Endothelial cell of umbilical vein (primary cell): Measurements from ENCODE around the gene SCG2.

Experiments used
- EZH2 ChIP-seq: IDR thresholded peaks from 2 replicates; pipeline ENCODE4 v1.6.1; 2012; ENCODE audit warnings: borderline replicate concordance, low read depth, mild to moderate bottlenecking, moderate library complexity, low read length, inconsistent platforms; ENCODE audit not compliant: severe bottlenecking
- FOS ChIP-seq: IDR thresholded peaks from 2 replicates; pipeline ENCODE4 v1.6.1; 2011; ENCODE audit warnings: mild to moderate bottlenecking, low read length, moderate library complexity, borderline replicate concordance; ENCODE audit not compliant: insufficient read depth
- GATA2 ChIP-seq: IDR thresholded peaks from 2 replicates; pipeline ENCODE4 v1.7.0; 2011; ENCODE audit warnings: low read depth, mild to moderate bottlenecking, moderate library complexity, mixed read lengths, low read length; ENCODE audit not compliant: insufficient read length, insufficient read depth
- JUN ChIP-seq: IDR thresholded peaks from 2 replicates; pipeline ENCODE4 v1.6.1; 2011; ENCODE audit warnings: borderline replicate concordance, low read depth; ENCODE audit not compliant: insufficient read length, insufficient read depth
- MYC ChIP-seq: IDR thresholded peaks from one replicate; pipeline ENCODE4 v1.6.1; 2011; ENCODE audit warnings: mild to moderate bottlenecking, low read depth, low read length
- POLR2A ChIP-seq: IDR thresholded peaks from 2 replicates; pipeline ENCODE4 v1.6.1; 2012; ENCODE audit warnings: low read depth, mild to moderate bottlenecking, control low read depth, low read length
- POLR2AphosphoS5 ChIP-seq: IDR thresholded peaks from 2 replicates; pipeline ENCODE4 v1.6.1; 2012; ENCODE audit warnings: low read depth, mild to moderate bottlenecking, control low read depth, low read length, moderate library complexity; ENCODE audit not compliant: insufficient read depth
- TF ChIP-seq, protein P1 (sequence below), 2 donors: IDR thresholded peaks; 1 replicate in 1 of 2; 2 replicates in 1 of 2; pipeline ENCODE4 v1.5.1; 2011; ENCODE audit warnings: low read length in 2 of 2, mild to moderate bottlenecking in 2 of 2, moderate library complexity in 2 of 2, control low read depth in 1 of 2, inconsistent platforms in 1 of 2, low read depth in 1 of 2; ENCODE audit not compliant: insufficient read depth in 1 of 2; ENCODE audit errors: extremely low read depth in 1 of 2
- TF ChIP-seq, protein P2 (sequence below): IDR thresholded peaks from 2 replicates; pipeline ENCODE4 v1.6.1; 2011; ENCODE audit not compliant: insufficient read depth, insufficient read length

DNA sequence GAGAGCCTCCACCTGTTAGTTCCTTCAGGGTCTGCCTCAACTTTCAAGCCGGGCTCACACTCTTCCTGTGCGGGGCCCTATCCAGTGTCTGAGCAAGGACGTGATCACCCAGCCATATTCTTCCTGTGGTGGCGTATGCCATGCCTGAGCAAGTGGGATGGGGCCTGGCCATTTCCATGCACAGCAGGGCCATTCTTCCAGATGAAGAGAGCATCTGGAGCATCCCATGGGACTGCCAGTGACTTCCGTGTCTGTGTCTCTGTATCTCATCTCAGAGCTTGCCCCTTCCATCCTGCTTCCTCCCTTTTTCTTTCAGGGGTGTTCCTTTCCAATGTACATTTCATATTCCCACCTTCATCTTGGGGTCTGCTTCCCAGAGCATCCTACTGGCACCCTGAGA lies 20.2 kb downstream of the SCG2 start:
- no peak for TF ChIP-seq EZH2
- TF ChIP-seq, protein P1, sequence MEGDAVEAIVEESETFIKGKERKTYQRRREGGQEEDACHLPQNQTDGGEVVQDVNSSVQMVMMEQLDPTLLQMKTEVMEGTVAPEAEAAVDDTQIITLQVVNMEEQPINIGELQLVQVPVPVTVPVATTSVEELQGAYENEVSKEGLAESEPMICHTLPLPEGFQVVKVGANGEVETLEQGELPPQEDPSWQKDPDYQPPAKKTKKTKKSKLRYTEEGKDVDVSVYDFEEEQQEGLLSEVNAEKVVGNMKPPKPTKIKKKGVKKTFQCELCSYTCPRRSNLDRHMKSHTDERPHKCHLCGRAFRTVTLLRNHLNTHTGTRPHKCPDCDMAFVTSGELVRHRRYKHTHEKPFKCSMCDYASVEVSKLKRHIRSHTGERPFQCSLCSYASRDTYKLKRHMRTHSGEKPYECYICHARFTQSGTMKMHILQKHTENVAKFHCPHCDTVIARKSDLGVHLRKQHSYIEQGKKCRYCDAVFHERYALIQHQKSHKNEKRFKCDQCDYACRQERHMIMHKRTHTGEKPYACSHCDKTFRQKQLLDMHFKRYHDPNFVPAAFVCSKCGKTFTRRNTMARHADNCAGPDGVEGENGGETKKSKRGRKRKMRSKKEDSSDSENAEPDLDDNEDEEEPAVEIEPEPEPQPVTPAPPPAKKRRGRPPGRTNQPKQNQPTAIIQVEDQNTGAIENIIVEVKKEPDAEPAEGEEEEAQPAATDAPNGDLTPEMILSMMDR (IDR thresholded peaks at IDR 0.05; ENCODE audit: extremely low read depth in 1 of 2, insufficient read depth in 1 of 2, low read depth in 1 of 2, low read length in 2 of 2) = no peak
- TF ChIP-seq MYC = no peak
- TF ChIP-seq, protein P2, sequence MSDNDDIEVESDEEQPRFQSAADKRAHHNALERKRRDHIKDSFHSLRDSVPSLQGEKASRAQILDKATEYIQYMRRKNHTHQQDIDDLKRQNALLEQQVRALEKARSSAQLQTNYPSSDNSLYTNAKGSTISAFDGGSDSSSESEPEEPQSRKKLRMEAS = no peak
- TF ChIP-seq POLR2A = no peak
- no peak for TF ChIP-seq JUN
- TF ChIP-seq POLR2AphosphoS5 = no peak
- no peak for TF ChIP-seq FOS
- TF ChIP-seq GATA2 = no peak
